Sigmoid colon (tissue), 3 donors: ENCODE data around the gene APPBP2.

ENCODE experiments used
- POLR2A ChIP-seq, 2 donors: fragments of 450-650 bp; IDR thresholded peaks; one replicate each; pipeline ENCODE4 v1.6.1; 2016; ENCODE audit warnings: antibody characterized with exemption in 2 of 2, mild to moderate bottlenecking in 2 of 2, moderate library complexity in 2 of 2
- TF ChIP-seq, protein P1 (sequence below), 4 experiments: fragments of 450-650 bp in 3 of 4; fragments of 200-600 bp in 1 of 4; IDR thresholded peaks; one replicate each; pipeline ENCODE4 v1.5.1; 2016 to 2019; ENCODE audit warnings: antibody characterized with exemption in 4 of 4, mild to moderate bottlenecking in 3 of 4, moderate library complexity in 2 of 4

DNA sequence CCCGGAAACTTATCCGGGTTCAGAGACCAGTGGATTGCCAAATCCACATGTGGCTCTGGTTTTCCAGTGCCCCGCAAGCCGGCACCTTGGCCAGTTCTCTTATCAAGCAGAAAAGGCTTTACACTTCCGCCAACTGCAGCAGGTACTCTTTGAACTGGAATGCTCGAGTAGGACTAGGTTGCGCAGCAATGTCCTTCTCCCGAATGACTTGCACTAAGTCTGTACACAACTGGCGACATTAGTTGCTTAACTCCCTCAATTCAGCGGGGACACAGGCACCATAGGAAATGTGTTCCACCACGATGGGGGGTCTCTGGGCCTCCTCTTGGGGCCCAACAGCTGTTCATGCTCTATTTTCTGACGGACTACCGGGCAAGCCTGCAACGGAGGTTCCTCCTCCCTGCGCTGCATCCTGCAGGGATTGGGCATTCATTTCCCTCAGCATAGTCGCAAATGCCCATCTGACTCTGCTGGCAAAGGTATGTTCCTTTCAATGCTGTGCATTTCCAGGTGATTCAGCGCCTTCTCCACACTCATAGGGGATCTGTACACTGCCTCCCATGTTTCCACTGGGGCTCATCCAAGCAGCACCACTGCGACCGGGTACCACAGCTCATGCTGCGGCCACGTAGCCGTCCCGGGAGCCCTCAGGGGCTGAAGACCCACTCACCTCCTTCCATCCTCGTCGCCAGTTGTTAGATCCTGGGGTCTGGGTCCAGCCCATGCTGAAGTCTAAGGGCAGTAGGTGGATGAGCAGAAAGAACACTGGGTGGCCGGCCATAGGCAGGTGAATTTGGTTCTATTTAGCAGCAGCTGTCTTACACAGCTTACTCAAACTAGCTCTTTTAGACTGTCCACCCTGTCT is 34.2 kb upstream of the APPBP2 start:
- no peak for TF ChIP-seq POLR2A (IDR thresholded peaks at IDR 0.05)
- TF ChIP-seq, protein P1, sequence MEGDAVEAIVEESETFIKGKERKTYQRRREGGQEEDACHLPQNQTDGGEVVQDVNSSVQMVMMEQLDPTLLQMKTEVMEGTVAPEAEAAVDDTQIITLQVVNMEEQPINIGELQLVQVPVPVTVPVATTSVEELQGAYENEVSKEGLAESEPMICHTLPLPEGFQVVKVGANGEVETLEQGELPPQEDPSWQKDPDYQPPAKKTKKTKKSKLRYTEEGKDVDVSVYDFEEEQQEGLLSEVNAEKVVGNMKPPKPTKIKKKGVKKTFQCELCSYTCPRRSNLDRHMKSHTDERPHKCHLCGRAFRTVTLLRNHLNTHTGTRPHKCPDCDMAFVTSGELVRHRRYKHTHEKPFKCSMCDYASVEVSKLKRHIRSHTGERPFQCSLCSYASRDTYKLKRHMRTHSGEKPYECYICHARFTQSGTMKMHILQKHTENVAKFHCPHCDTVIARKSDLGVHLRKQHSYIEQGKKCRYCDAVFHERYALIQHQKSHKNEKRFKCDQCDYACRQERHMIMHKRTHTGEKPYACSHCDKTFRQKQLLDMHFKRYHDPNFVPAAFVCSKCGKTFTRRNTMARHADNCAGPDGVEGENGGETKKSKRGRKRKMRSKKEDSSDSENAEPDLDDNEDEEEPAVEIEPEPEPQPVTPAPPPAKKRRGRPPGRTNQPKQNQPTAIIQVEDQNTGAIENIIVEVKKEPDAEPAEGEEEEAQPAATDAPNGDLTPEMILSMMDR (IDR thresholded peaks at IDR 0.05), result no peak
